ENCODE results near the gene HS6ST1.

Gene HS6ST1

DNA sequence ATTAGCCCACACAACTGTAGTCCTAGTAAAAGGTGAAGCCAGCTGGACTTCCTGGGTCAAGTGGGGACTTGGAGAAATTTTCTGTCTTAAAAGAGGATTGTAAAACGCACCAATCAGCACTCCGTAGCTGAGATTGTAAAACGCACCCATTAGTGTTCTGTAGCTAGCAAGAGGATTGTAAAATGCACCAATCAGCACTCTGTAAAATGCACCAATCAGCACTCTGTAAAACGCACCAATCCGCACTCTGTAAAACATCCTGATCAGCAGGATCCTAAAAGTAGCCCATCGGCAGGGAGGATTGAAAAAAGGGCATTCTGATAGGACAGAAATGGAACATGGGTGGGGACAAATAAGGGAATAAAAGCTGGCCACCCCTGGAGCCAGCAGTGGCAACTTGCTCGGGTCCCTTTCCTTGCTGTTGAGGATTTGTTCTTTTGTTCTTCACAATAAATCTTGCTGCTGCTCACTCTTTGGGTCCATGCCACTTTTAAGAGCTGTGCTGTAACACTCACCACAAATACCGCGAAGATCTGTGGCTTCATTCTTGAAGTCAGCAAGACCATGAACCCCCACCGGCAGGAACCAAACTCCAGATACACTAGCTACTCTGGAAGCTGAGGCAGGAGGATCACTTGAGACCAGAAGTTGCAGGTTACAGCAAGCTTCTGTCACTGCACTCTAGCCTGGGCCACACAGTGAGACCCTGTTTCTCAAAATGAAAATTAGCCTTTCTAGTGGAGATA is 102.6 kb downstream of the HS6ST1 start:
- no peak for DNase-seq (ENCODE audit: low read depth)
- no peak overlapping the region for H3K4me3 ChIP-seq (ENCODE audit: control insufficient read depth, low read depth, low read length)
- TF ChIP-seq, protein P1, sequence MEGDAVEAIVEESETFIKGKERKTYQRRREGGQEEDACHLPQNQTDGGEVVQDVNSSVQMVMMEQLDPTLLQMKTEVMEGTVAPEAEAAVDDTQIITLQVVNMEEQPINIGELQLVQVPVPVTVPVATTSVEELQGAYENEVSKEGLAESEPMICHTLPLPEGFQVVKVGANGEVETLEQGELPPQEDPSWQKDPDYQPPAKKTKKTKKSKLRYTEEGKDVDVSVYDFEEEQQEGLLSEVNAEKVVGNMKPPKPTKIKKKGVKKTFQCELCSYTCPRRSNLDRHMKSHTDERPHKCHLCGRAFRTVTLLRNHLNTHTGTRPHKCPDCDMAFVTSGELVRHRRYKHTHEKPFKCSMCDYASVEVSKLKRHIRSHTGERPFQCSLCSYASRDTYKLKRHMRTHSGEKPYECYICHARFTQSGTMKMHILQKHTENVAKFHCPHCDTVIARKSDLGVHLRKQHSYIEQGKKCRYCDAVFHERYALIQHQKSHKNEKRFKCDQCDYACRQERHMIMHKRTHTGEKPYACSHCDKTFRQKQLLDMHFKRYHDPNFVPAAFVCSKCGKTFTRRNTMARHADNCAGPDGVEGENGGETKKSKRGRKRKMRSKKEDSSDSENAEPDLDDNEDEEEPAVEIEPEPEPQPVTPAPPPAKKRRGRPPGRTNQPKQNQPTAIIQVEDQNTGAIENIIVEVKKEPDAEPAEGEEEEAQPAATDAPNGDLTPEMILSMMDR (conservative IDR thresholded peaks at IDR 0.05; ENCODE audit: control insufficient read depth, insufficient read depth, low read depth, low read length), result no peak
